Measurements from ENCODE around the gene LRRC74B.

LRRC74B gene

DNA sequence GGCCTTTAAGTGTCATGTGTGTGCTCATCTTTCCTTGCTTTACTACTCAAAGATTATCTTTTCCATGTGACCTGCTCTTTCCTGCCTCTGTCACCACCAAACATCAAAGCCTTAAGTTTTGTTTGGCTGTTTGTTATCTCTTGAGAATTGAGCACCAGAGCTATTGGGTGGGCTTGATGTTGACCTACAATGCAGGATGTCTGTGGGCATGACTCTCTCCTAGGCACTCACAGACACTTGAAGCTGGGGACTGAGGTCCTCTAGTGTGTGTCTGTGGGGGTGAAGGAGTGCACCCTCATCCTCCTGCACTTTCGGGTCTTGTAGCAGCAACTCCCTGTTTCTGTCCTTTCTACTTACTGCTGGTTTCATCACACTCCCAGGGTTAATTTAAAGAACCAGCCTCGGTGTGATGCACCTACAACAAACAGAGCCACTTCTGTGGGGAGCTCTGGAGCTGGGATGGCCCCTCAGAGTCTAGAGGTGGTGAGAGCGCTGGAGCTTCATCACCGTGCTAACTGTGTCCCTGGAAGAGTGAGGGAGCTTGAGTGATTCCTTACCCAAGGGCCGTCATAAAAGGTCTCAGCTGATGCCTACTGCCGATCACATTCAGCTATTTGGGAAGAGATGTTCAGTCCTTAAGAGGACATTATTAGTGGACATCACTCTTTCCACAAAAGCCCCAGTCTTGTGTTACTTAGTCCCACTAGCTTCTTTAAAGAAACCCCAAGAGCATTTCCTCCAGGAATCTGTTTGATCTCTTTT, 56.3 kb downstream of the LRRC74B start:
- no peak for DNase-seq (ENCODE audit: low read depth)
- H3K4me3 ChIP-seq (ENCODE audit: low read depth, low read length) = no peak overlapping the region

DNA sequence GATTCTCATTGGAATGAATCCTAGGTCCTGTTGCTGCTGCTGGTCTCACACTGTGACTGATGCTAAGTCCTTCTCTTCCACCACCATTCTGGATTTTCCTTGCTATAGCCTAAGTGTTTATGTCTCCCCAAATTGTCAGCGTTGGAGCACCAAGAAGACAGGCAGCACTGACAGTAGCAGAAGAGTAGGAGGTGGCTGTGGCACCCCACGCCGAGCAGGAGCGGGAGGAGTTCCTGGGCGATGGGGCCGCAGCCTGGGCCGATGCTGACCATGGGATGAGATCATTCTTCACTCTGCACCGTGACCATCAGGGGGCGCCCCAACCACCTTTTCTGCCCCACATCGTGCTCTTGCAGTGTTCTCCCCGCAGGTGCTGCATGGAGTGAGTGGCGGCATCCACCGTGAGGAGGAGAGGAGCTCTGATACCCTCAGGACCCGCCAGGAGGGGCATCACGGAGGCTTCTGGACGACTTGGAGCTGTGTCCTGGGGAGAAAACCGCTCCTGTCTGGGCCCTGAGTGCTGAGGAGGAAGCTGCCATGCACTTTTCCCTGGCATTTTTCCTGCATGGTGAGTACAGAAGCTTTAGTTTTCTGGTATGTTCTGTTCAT, 57.0 kb downstream of the LRRC74B start:
- no peak overlapping the region for H3K4me3 ChIP-seq (ENCODE audit: low read depth, low read length)
- TF ChIP-seq CTCF (IDR thresholded peaks at IDR 0.05; ENCODE audit: low read depth, low read length) = peak; percentile 77
- no peak; the same call in 1 of the 2 replicates for TF ChIP-seq MAX (IDR thresholded peaks at IDR 0.05; ENCODE audit: low read depth, low read length)
- TF ChIP-seq MYC (IDR thresholded peaks at IDR 0.05; ENCODE audit: low read depth, low read length) = peak; percentile 23; the same call in 1 of the 2 replicates
- DNase-seq (ENCODE audit: low read depth) = peak; percentile 77

More for the DNA sequence above, 56.3 kb downstream of the LRRC74B start:
- TF ChIP-seq MYC (IDR thresholded peaks at IDR 0.05; ENCODE audit: low read depth, low read length) = no peak
- TF ChIP-seq MAX (IDR thresholded peaks at IDR 0.05; ENCODE audit: low read depth, low read length) = no peak
- no peak for TF ChIP-seq CTCF (IDR thresholded peaks at IDR 0.05; ENCODE audit: low read depth, low read length)
- no peak for TF ChIP-seq POLR2A (IDR thresholded peaks at IDR 0.05; ENCODE audit: extremely low read depth, insufficient read length)

DNA sequence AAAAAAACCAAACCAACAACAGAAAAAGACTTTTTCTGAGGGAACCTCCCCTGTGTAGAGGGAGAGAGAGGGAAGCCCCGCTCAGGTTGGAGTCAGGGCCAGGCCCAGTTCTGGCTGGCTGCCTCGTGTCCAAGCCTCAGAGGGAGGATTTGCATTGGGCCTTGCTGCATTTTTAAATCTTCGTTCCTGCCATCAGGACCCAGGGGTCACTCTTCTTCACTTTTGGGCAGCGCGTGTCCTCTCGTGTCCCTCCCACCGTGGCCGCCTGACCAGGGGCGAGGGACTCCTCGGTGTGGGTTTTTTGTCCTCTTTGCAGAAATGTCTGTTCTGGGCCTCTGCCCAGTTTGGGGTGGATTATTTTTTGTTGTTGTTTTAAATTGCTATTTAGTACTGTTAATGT, 57.9 kb downstream of the LRRC74B start:
- no peak overlapping the region for H3K4me3 ChIP-seq (ENCODE audit: low read depth, low read length)
- DNase-seq (ENCODE audit: low read depth) = no peak
- TF ChIP-seq CTCF (IDR thresholded peaks at IDR 0.05; ENCODE audit: low read depth, low read length) = no peak
- no peak for TF ChIP-seq MYC (IDR thresholded peaks at IDR 0.05; ENCODE audit: low read depth, low read length)
- TF ChIP-seq MAX (IDR thresholded peaks at IDR 0.05; ENCODE audit: low read depth, low read length) = no peak
- TF ChIP-seq POLR2A (IDR thresholded peaks at IDR 0.05; ENCODE audit: extremely low read depth, insufficient read length) = no peak

- DNase-seq (ENCODE audit: low read depth) = no peak
- no peak overlapping the region for H3K4me3 ChIP-seq (ENCODE audit: low read depth, low read length)
- TF ChIP-seq MAX (IDR thresholded peaks at IDR 0.05; ENCODE audit: low read depth, low read length) (no peak), CTCF (IDR thresholded peaks at IDR 0.05; ENCODE audit: low read depth, low read length) (no peak), MYC (IDR thresholded peaks at IDR 0.05; ENCODE audit: low read depth, low read length) (no peak), POLR2A (IDR thresholded peaks at IDR 0.05; ENCODE audit: extremely low read depth, insufficient read length) (no peak)
Measured at GRCh38 chr22:21104126-21104691, 58.5 kb downstream of the LRRC74B start.

- DNase-seq (ENCODE audit: low read depth) = no peak
- TF ChIP-seq MYC (IDR thresholded peaks at IDR 0.05; ENCODE audit: low read depth, low read length) = no peak
- no peak for TF ChIP-seq MAX (IDR thresholded peaks at IDR 0.05; ENCODE audit: low read depth, low read length)
- TF ChIP-seq CTCF (IDR thresholded peaks at IDR 0.05; ENCODE audit: low read depth, low read length) = no peak
- TF ChIP-seq POLR2A (IDR thresholded peaks at IDR 0.05; ENCODE audit: extremely low read depth, insufficient read length) = no peak
- no peak overlapping the region for H3K4me3 ChIP-seq (ENCODE audit: low read depth, low read length)
Measured at GRCh38 chr22:21105294-21105693, 59.5 kb downstream of the LRRC74B start.
